Measurements from ENCODE around the gene SFXN5.
A peak's percentile ranks its signal among the peaks of the same experiment; 100 is the strongest.

The SFXN5 gene

GRCh38 chr2:73092146-73092783 lies 20.8 kb upstream of the SFXN5 start:
- CTCF ChIA-PET: interaction anchor here (0.6 to 6.0 kb wide), 9 partner anchors 6 to 198 kb away, joined by 3 to 41 read pairs (median 5); partner anchors contain the start of gene RAB11FIP5
- POLR2A ChIA-PET: interaction anchor here (0.7 kb wide), 1 partner anchor 53 kb away, joined by 3 read pairs; no protein-coding TSS in a partner anchor
- no peak for TF ChIP-seq CTCF (IDR thresholded peaks at IDR 0.05; ENCODE audit: insufficient read depth, low read length, missing control alignments)
- no peak overlapping the region for H3K4me3 ChIP-seq (ENCODE audit: low read depth, low read length)
- DNase-seq (ENCODE audit: low read depth, low spot score): no peak

GRCh38 chr2:73091696-73092095 lies 20.2 kb upstream of the SFXN5 start:
- no peak for TF ChIP-seq CTCF (IDR thresholded peaks at IDR 0.05; ENCODE audit: insufficient read depth, low read length, missing control alignments)
- H3K4me3 ChIP-seq (ENCODE audit: low read depth, low read length): no peak overlapping the region
- ChIA-PET POLR2A (interaction anchor here (0.5 kb wide), 1 partner anchor 30 kb away, joined by 4 read pairs; no protein-coding TSS in a partner anchor), CTCF (interaction anchor here (1.0 to 2.4 kb wide), 5 partner anchors 15 to 86 kb away, joined by 3 to 9 read pairs (median 5); partner anchors contain the start of gene RAB11FIP5)
- no peak for DNase-seq (ENCODE audit: low read depth, low spot score)

- POLR2A ChIA-PET: interaction anchor here (0.5 kb wide), 1 partner anchor 29 kb away, joined by 4 read pairs; no protein-coding TSS in a partner anchor
These were observed 19.7 kb upstream of the SFXN5 start for GRCh38 chr2:73091164-73091563.

GRCh38 chr2:73089270-73090030 lies 17.9 kb upstream of the SFXN5 start:
- POLR2A ChIA-PET: interaction anchor here (0.7 to 2.2 kb wide), 6 partner anchors 13 to 67 kb away, joined by 3 to 12 read pairs (median 5); partner anchors contain the start of gene RAB11FIP5
- DNase-seq (ENCODE audit: low read depth, low spot score): peak; percentile 98

More at GRCh38 chr2:73091164-73091563, 19.7 kb upstream of the SFXN5 start:
- no peak for TF ChIP-seq CTCF (IDR thresholded peaks at IDR 0.05; ENCODE audit: insufficient read depth, low read length, missing control alignments)
- CTCF ChIA-PET: interaction anchor here (1.8 to 2.4 kb wide), 3 partner anchors 20 to 86 kb away, joined by 5 to 9 read pairs (median 6); partner anchors contain the start of gene RAB11FIP5
- no peak overlapping the region for H3K4me3 ChIP-seq (ENCODE audit: low read depth, low read length)
- no peak for DNase-seq (ENCODE audit: low read depth, low spot score)

GRCh38 chr2:73088703-73089102 lies 17.2 kb upstream of the SFXN5 start:
- ChIA-PET CTCF (interaction anchor here (1.0 to 16.7 kb wide), 9 partner anchors 14 to 196 kb away, joined by 3 to 502 read pairs (median 50); partner anchors contain the start of gene SFXN5), POLR2A (interaction anchor here (0.9 to 2.2 kb wide), 3 partner anchors 19 to 24 kb away, joined by 5 to 12 read pairs (median 5); partner anchors contain the start of gene RAB11FIP5)
- DNase-seq (ENCODE audit: low read depth, low spot score): no peak
- no peak for TF ChIP-seq CTCF (IDR thresholded peaks at IDR 0.05; ENCODE audit: insufficient read depth, low read length, missing control alignments)
- no peak overlapping the region; the same call in 1 of the 2 replicates for H3K4me3 ChIP-seq (ENCODE audit: low read depth, low read length)

More at GRCh38 chr2:73089270-73090030, 17.9 kb upstream of the SFXN5 start:
- H3K4me3 ChIP-seq (ENCODE audit: low read depth, low read length): peak overlapping the region; percentile 24; the same call in 1 of the 2 replicates
- TF ChIP-seq CTCF (IDR thresholded peaks at IDR 0.05; ENCODE audit: insufficient read depth, low read length, missing control alignments): no peak
- CTCF ChIA-PET: interaction anchor here (1.0 to 16.7 kb wide), 11 partner anchors 9 to 196 kb away, joined by 3 to 502 read pairs (median 46); partner anchors contain the start of gene SFXN5

All from AG04449 (cell line).